Fibroblast of lung (primary cell): ENCODE measurements around the gene DOCK8. TPM values are rescaled to one million over a fixed set of nuclear protein-coding genes. Genes with fewer than 3 reads are reported as not detected.

Experiments used
- DNase-seq, 2 donors: peaks; one replicate each; pipeline versions ENCODE4 v3.0.0 to v3.0.0-alpha.2; 2010; ENCODE audit warnings: low read depth in 2 of 2
- H2AFZ ChIP-seq: 2 replicates; pipeline ENCODE4 v1.5.1; 2012; ENCODE audit warnings: low read length, control low read depth, inconsistent platforms
- H3K27ac ChIP-seq: 2 replicates; pipeline ENCODE4 v1.5.1; 2011; ENCODE audit warnings: low read length, control low read depth; ENCODE audit not compliant: insufficient read depth
- H3K27me3 ChIP-seq: 2 replicates; pipeline ENCODE4 v1.5.1; 2011; ENCODE audit warnings: mild to moderate bottlenecking, low read length; ENCODE audit not compliant: control insufficient read depth, insufficient read depth
- H3K36me3 ChIP-seq: 2 replicates; pipeline ENCODE4 v1.5.1; 2011; ENCODE audit warnings: low read length; ENCODE audit not compliant: control insufficient read depth, insufficient read depth
- H3K4me1 ChIP-seq: 2 replicates; pipeline ENCODE4 v1.5.1; 2011; ENCODE audit warnings: low read length; ENCODE audit not compliant: control insufficient read depth, insufficient read depth; ENCODE audit errors: extremely low read depth
- H3K4me2 ChIP-seq: 2 replicates; pipeline ENCODE4 v1.5.1; 2011; ENCODE audit warnings: low read length, control low read depth; ENCODE audit not compliant: insufficient read depth; ENCODE audit errors: extremely low read depth
- H3K4me3 ChIP-seq, 4 experiments: fragments of 200-600 bp in 1 of 4; sonication (generic) in 1 of 4; replicated peaks in 1 of 4; 2 replicates each; pipeline ENCODE4 v1.5.1; 2011 to 2016; ENCODE audit warnings: low read length in 4 of 4, low read depth in 3 of 4, mild to moderate bottlenecking in 3 of 4, control low read depth in 2 of 4, inconsistent platforms in 1 of 4, mixed read lengths in 1 of 4; ENCODE audit not compliant: insufficient read depth in 1 of 4; ENCODE audit errors: control extremely low read depth in 1 of 4
- H3K79me2 ChIP-seq: 2 replicates; pipeline ENCODE4 v1.5.1; 2012; ENCODE audit warnings: mild to moderate bottlenecking, low read length, inconsistent platforms; ENCODE audit not compliant: control insufficient read depth, insufficient read depth
- H3K9ac ChIP-seq: 2 replicates; pipeline ENCODE4 v1.5.1; 2011; ENCODE audit warnings: mild to moderate bottlenecking, low read length, control low read depth; ENCODE audit not compliant: insufficient read depth
- H3K9me3 ChIP-seq: 2 replicates; pipeline ENCODE4 v1.5.1; 2012; ENCODE audit warnings: low read depth, low read length; ENCODE audit not compliant: control insufficient read depth, insufficient read depth
- H4K20me1 ChIP-seq: 2 replicates; pipeline ENCODE4 v1.5.1; 2011; ENCODE audit warnings: low read length; ENCODE audit not compliant: control insufficient read depth, insufficient read depth; ENCODE audit errors: extremely low read depth
- CTCF ChIP-seq, 2 donors: IDR thresholded peaks in 1 of 2; conservative IDR thresholded peaks in 1 of 2; 1 replicate in 1 of 2; 2 replicates in 1 of 2; pipeline ENCODE4 v1.5.1; 2011 to 2012; ENCODE audit warnings: low read length in 2 of 2, control low read depth in 1 of 2, inconsistent platforms in 1 of 2, low read depth in 1 of 2, mild to moderate bottlenecking in 1 of 2
- EZH2 ChIP-seq: IDR thresholded peaks from 2 replicates; pipeline ENCODE4 v1.5.1; 2012; ENCODE audit warnings: low read length, control low read depth, mild to moderate bottlenecking; ENCODE audit errors: missing control alignments
- polyA plus RNA-seq, 2 donors: library from polyadenylated mRNA; depleted of rRNA in 1 of 2; stranded (reverse) in 1 of 2; unstranded in 1 of 2; fragments of >200 nt; gene quantifications; 2 replicates each; pipeline ENCODE4 v1.2.1, GENCODE V29; 2011 to 2012; ENCODE audit warnings: missing spikeins in 1 of 2
- total RNA-seq: library from RNA; depleted of rRNA; stranded (reverse); fragments of >200 nt; gene quantifications from 2 replicates; pipeline ENCODE4 v1.2.1, GENCODE V29; 2014

Gene DOCK8
- total and polyA plus RNA-seq, 2 donors (not counting 1 experiment from before 2014, with no cell fraction given) = under 0.01 TPM; not detected in 1

- TF ChIP-seq CTCF (conservative IDR thresholded peaks at IDR 0.05 in 1 of 2, IDR thresholded peaks at IDR 0.05 in 1 of 2; ENCODE audit: low read depth in 1 of 2, low read length in 2 of 2) (no peak), EZH2 (no peak)
- no peaks in the 10 kb centered on the region for H3K4me1 ChIP-seq
- H3K9me3 ChIP-seq = no peaks in the 10 kb centered on the region
- H4K20me1 ChIP-seq = no peaks in the 10 kb centered on the region
- H2AFZ ChIP-seq = no peak overlapping the region
- no peak overlapping the region for H3K27ac ChIP-seq
- no peak overlapping the region for H3K4me2 ChIP-seq
- H3K36me3 ChIP-seq = no peaks in the 10 kb centered on the region
- H3K9ac ChIP-seq = no peak overlapping the region
- DNase-seq = no peak
- H3K4me3 ChIP-seq = no peak overlapping the region
- no peaks in the 10 kb centered on the region for H3K79me2 ChIP-seq
- H3K27me3 ChIP-seq = no peaks in the 10 kb centered on the region
Observed at GRCh38 chr9:396396-396795, 181.7 kb downstream of the DOCK8 start.

DNA sequence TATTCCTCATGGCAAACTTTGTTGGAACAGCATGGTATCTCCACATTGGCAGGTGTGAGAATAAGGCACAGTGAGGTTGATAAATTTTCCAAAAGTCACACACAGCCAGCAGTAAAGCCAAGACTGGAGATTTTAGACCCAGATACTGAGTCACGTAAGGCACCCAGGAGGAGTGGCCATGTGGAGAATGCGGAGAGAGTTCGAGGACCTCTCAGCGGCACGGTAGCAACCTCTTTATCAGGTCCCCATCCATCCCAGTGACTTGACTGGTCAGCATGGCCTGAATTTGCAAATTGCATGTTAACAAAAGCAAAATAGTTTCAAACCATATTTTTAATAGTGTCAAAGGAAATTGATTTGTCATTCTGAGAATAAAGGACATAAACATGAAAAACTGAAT lies 183.4 kb downstream of the DOCK8 start:
- no peak overlapping the region for H3K4me2 ChIP-seq
- H3K9ac ChIP-seq = no peak overlapping the region
- no peaks in the 10 kb centered on the region for H3K9me3 ChIP-seq
- no peaks in the 10 kb centered on the region for H3K4me1 ChIP-seq
- no peaks in the 10 kb centered on the region for H3K36me3 ChIP-seq
- no peak overlapping the region for H2AFZ ChIP-seq
- H4K20me1 ChIP-seq = no peaks in the 10 kb centered on the region
- no peak overlapping the region for H3K27ac ChIP-seq
- no peak for DNase-seq
- H3K27me3 ChIP-seq = no peaks in the 10 kb centered on the region
- H3K79me2 ChIP-seq = no peaks in the 10 kb centered on the region
- H3K4me3 ChIP-seq = no peak overlapping the region
- no peak for TF ChIP-seq CTCF (conservative IDR thresholded peaks at IDR 0.05 in 1 of 2, IDR thresholded peaks at IDR 0.05 in 1 of 2; ENCODE audit: low read depth in 1 of 2, low read length in 2 of 2)
- TF ChIP-seq EZH2 = no peak

DNA sequence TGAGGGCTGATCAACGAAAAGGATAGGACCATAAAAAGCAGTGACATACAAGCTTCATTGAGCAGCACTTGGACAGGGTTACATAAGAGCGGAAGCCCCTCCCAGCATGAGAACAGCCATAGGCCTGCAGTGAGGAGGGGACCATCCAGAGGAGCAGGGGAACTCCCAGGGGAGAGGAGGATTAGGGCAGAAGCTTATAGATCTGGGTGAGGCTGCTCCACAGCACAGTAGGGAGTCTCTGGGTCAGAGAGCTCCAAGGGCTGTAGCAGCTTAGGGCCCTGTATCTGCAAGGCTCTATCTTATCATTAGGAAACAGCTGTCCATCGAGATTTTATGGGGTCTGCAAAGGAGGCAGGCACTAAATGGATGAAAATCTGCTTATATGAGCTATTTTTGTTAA lies 186.6 kb downstream of the DOCK8 start:
- Histone ChIP-seq H3K4me1 (no peaks in the 10 kb centered on the region), H3K9ac (no peak overlapping the region), H3K9me3 (no peaks in the 10 kb centered on the region), H3K27ac (no peak overlapping the region), H3K79me2 (no peaks in the 10 kb centered on the region), H3K4me2 (no peak overlapping the region), H3K4me3 (no peak overlapping the region), H2AFZ (no peak overlapping the region), H4K20me1 (no peaks in the 10 kb centered on the region), H3K27me3 (no peaks in the 10 kb centered on the region), H3K36me3 (no peaks in the 10 kb centered on the region)
- no peak for DNase-seq
- TF ChIP-seq CTCF (conservative IDR thresholded peaks at IDR 0.05 in 1 of 2, IDR thresholded peaks at IDR 0.05 in 1 of 2; ENCODE audit: low read depth in 1 of 2, low read length in 2 of 2) (no peak), EZH2 (no peak)
